Keratinocyte (primary cell): ENCODE results near the gene FAM53B. TPM values are rescaled to one million over a fixed set of nuclear protein-coding genes. Genes with fewer than 3 reads are reported as not detected.

Source experiments
- DNase-seq: peaks from one replicate; pipeline ENCODE4 v3.0.0-alpha.2; 2011; ENCODE audit warnings: low read depth, missing footprints, low spot score
- FAIRE-seq: peaks from 2 replicates; lab custom pipeline; 2011; peaks lifted over from hg19 to GRCh38; lab: Jason Lieb, UNC
- H2AFZ ChIP-seq: 2 replicates; pipeline ENCODE4 v1.6.0; 2012; ENCODE audit warnings: low read length, control low read depth, inconsistent platforms; ENCODE audit not compliant: control insufficient read depth
- H3K27ac ChIP-seq: 2 replicates; pipeline ENCODE4 v1.5.1; 2011; ENCODE audit warnings: low read length; ENCODE audit not compliant: control insufficient read depth, insufficient read depth
- H3K27me3 ChIP-seq: 3 replicates; pipeline ENCODE4 v1.6.0; 2011; ENCODE audit warnings: low read length; ENCODE audit not compliant: control insufficient read depth, insufficient read depth; ENCODE audit errors: extremely low read depth
- H3K36me3 ChIP-seq, 2 experiments: 2 replicates in 1 of 2; 3 replicates in 1 of 2; pipeline ENCODE4 v1.5.1; 2011; ENCODE audit warnings: low read length in 2 of 2, mild to moderate bottlenecking in 1 of 2; ENCODE audit not compliant: control insufficient read depth in 2 of 2, insufficient read depth in 2 of 2; ENCODE audit errors: extremely low read depth in 1 of 2
- H3K4me1 ChIP-seq: 3 replicates; pipeline ENCODE4 v1.5.1; 2011; ENCODE audit warnings: low read length; ENCODE audit not compliant: control insufficient read depth, insufficient read depth; ENCODE audit errors: extremely low read depth
- H3K4me2 ChIP-seq: 3 replicates; pipeline ENCODE4 v1.6.0; 2011; ENCODE audit warnings: low read depth, low read length; ENCODE audit not compliant: control insufficient read depth, insufficient read depth; ENCODE audit errors: extremely low read depth
- H3K4me3 ChIP-seq, 3 experiments: fragments of 200-600 bp in 1 of 3; sonication (generic) in 1 of 3; 2 replicates in 2 of 3; 3 replicates in 1 of 3; pipeline ENCODE4 v1.5.1; 2011 to 2016; ENCODE audit warnings: low read length in 3 of 3, mild to moderate bottlenecking in 3 of 3, control low read depth in 2 of 3, inconsistent platforms in 1 of 3, low read depth in 1 of 3, mixed read lengths in 1 of 3, mixed run types in 1 of 3, moderate library complexity in 1 of 3; ENCODE audit not compliant: control insufficient read depth in 2 of 3, insufficient read depth in 2 of 3; ENCODE audit errors: extremely low read depth in 1 of 3
- H3K79me2 ChIP-seq: 2 replicates; pipeline ENCODE4 v1.6.0; 2012; ENCODE audit warnings: low read length; ENCODE audit not compliant: control insufficient read depth, insufficient read depth
- H3K9ac ChIP-seq: 3 replicates; pipeline ENCODE4 v1.6.0; 2011; ENCODE audit warnings: low read length; ENCODE audit not compliant: control insufficient read depth, insufficient read depth; ENCODE audit errors: extremely low read depth
- H3K9me1 ChIP-seq: 3 replicates; pipeline ENCODE4 v1.6.0; 2011; ENCODE audit warnings: low read length; ENCODE audit not compliant: control insufficient read depth, insufficient read depth; ENCODE audit errors: extremely low read depth
- H3K9me3 ChIP-seq: 2 replicates; pipeline ENCODE4 v1.5.1; 2012; ENCODE audit warnings: low read depth, low read length; ENCODE audit not compliant: control insufficient read depth
- H4K20me1 ChIP-seq: 3 replicates; pipeline ENCODE4 v1.6.0; 2011; ENCODE audit warnings: low read length; ENCODE audit not compliant: control insufficient read depth, insufficient read depth; ENCODE audit errors: extremely low read depth
- EZH2 ChIP-seq: IDR thresholded peaks from one replicate; pipeline ENCODE4 v1.6.1; 2012; ENCODE audit warnings: inconsistent platforms, mild to moderate bottlenecking, low read length, moderate library complexity
- dilution Hi-C: fragments of 300-500 bp; cut with MboI; formaldehyde crosslinking; loops from one replicate; pipeline ENCODE4 v1.7.0; 2020; ENCODE audit warnings: low sequenced_read_pairs; ENCODE audit not compliant: extremely low pct_ligation_motif_present
- polyA plus RNA-seq, 5 experiments: library from polyadenylated mRNA; depleted of rRNA in 3 of 5; stranded (reverse) in 3 of 5; stranded (forward) in 1 of 5; unstranded in 1 of 5; fragments of >200 nt; gene quantifications; 1 replicate in 1 of 5; 2 replicates in 3 of 5; 3 replicates in 1 of 5; pipeline versions ENCODE4 v1.2.1 to v1.2.3, GENCODE V29; 2011 to 2012; ENCODE audit warnings: missing spikeins in 2 of 5, low read depth in 1 of 5, low replicate concordance in 1 of 5
- TF ChIP-seq, protein P1 (sequence below), 3 experiments: IDR thresholded peaks in 1 of 3; conservative IDR thresholded peaks in 1 of 3; optimal IDR thresholded peaks in 1 of 3; 2 replicates in 2 of 3; 3 replicates in 1 of 3; pipeline versions ENCODE3 to v1.5.1; 2011; ENCODE audit warnings: low read length in 3 of 3, mild to moderate bottlenecking in 3 of 3, moderate library complexity in 2 of 3, control low read depth in 1 of 3, inconsistent platforms in 1 of 3; ENCODE audit not compliant: insufficient read depth in 2 of 3; ENCODE audit errors: extremely low read depth in 1 of 3

FAM53B gene
- polyA plus RNA-seq, 1 donor (not counting 4 experiments of a cell fraction or from before 2014, with no cell fraction given) = 8.6 TPM

- H3K9me1 ChIP-seq = no peaks in the 10 kb centered on the region
- no peaks in the 10 kb centered on the region for H3K27me3 ChIP-seq
- TF ChIP-seq, protein P1, sequence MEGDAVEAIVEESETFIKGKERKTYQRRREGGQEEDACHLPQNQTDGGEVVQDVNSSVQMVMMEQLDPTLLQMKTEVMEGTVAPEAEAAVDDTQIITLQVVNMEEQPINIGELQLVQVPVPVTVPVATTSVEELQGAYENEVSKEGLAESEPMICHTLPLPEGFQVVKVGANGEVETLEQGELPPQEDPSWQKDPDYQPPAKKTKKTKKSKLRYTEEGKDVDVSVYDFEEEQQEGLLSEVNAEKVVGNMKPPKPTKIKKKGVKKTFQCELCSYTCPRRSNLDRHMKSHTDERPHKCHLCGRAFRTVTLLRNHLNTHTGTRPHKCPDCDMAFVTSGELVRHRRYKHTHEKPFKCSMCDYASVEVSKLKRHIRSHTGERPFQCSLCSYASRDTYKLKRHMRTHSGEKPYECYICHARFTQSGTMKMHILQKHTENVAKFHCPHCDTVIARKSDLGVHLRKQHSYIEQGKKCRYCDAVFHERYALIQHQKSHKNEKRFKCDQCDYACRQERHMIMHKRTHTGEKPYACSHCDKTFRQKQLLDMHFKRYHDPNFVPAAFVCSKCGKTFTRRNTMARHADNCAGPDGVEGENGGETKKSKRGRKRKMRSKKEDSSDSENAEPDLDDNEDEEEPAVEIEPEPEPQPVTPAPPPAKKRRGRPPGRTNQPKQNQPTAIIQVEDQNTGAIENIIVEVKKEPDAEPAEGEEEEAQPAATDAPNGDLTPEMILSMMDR (optimal IDR thresholded peaks at IDR 0.05 in 1 of 3, IDR thresholded peaks at IDR 0.05 in 1 of 3, conservative IDR thresholded peaks at IDR 0.05 in 1 of 3; ENCODE audit: extremely low read depth in 1 of 3, insufficient read depth in 2 of 3, low read length in 3 of 3) = no peak
- TF ChIP-seq EZH2 = no peak
- H2AFZ ChIP-seq = no peak overlapping the region
- H4K20me1 ChIP-seq = no peaks in the 10 kb centered on the region
- FAIRE-seq (no peak), DNase-seq (no peak)
- H3K4me1 ChIP-seq = peaks cover 39% of the 10 kb centered on the region
- H3K27ac ChIP-seq = no peak overlapping the region
- H3K36me3 ChIP-seq = peaks cover 2 to 4% of the 10 kb centered on the region in 2 experiments
- H3K79me2 ChIP-seq = peaks cover 21% of the 10 kb centered on the region
- no peak overlapping the region for H3K4me3 ChIP-seq
- dilution Hi-C loops = no loop called here
- no peak overlapping the region for H3K4me2 ChIP-seq
- no peaks in the 10 kb centered on the region for H3K9me3 ChIP-seq
- no peak overlapping the region for H3K9ac ChIP-seq
Measured at GRCh38 chr10:124644236-124644635, 99.9 kb downstream of the FAM53B start.

GRCh38 chr10:124643330-124644009, 100.7 kb downstream of the FAM53B start:
- no peak for DNase-seq
- H2AFZ ChIP-seq = no peak overlapping the region
- no peaks in the 10 kb centered on the region for H3K9me3 ChIP-seq
- H3K36me3 ChIP-seq = peaks cover 2 to 4% of the 10 kb centered on the region in 2 experiments
- TF ChIP-seq, protein P1 (optimal IDR thresholded peaks at IDR 0.05 in 1 of 3, IDR thresholded peaks at IDR 0.05 in 1 of 3, conservative IDR thresholded peaks at IDR 0.05 in 1 of 3; ENCODE audit: extremely low read depth in 1 of 3, insufficient read depth in 2 of 3, low read length in 3 of 3) = no peak
- no peak for TF ChIP-seq EZH2
- peaks cover 26% of the 10 kb centered on the region for H3K79me2 ChIP-seq
- no peak overlapping the region for H3K4me2 ChIP-seq
- H3K27me3 ChIP-seq = no peaks in the 10 kb centered on the region
- no peak for FAIRE-seq
- H3K4me3 ChIP-seq = no peak overlapping the region
- dilution Hi-C loops = no loop called here
- no peak overlapping the region for H3K9ac ChIP-seq
- H3K4me1 ChIP-seq = peaks cover 32% of the 10 kb centered on the region
- no peaks in the 10 kb centered on the region for H4K20me1 ChIP-seq
- H3K9me1 ChIP-seq = peaks cover 2% of the 10 kb centered on the region
- no peak overlapping the region for H3K27ac ChIP-seq
